Neural cell (in vitro differentiated cells): Measurements from ENCODE around the gene HERC2. TPM values are rescaled to one million over a fixed set of nuclear protein-coding genes. Genes with fewer than 3 reads are reported as not detected.

Source experiments
- H2AFZ ChIP-seq: fragments of 200-600, 300-800 bp; sonication (generic), shearing (Covaris generic); 2 replicates; pipeline ENCODE4 v1.6.0; 2014; ENCODE audit warnings: low read depth, mild to moderate bottlenecking, antibody characterized with exemption, low read length, moderate library complexity
- H3F3A ChIP-seq: fragments of 200-600 bp; shearing (Covaris generic); 2 replicates; pipeline ENCODE4 v1.6.1; 2016; ENCODE audit warnings: mild to moderate bottlenecking, moderate library complexity, mixed read lengths, antibody characterized with exemption, low read length; ENCODE audit not compliant: insufficient read depth, poor library complexity, severe bottlenecking
- H3K27ac ChIP-seq: fragments of 200-600, 300-800 bp; sonication (generic), shearing (Covaris generic); 2 replicates; pipeline ENCODE4 v1.5.1; 2014; ENCODE audit warnings: mild to moderate bottlenecking, low read length, moderate library complexity
- H3K27me3 ChIP-seq: fragments of 300-800, 200-600 bp; sonication (generic), shearing (Covaris generic); 2 replicates; pipeline ENCODE4 v1.6.0; 2014; ENCODE audit warnings: mild to moderate bottlenecking, low read depth, low read length, moderate library complexity; ENCODE audit not compliant: insufficient read depth
- H3K36me3 ChIP-seq: fragments of 300-800, 200-600 bp; sonication (generic), shearing (Covaris generic); 2 replicates; pipeline ENCODE4 v1.5.1; 2014; ENCODE audit warnings: mild to moderate bottlenecking, antibody characterized with exemption, low read length, moderate library complexity; ENCODE audit not compliant: insufficient read depth
- H3K4me2 ChIP-seq: fragments of 300-800, 200-600 bp; sonication (generic), shearing (Covaris generic); 2 replicates; pipeline ENCODE4 v1.6.0; 2014; ENCODE audit warnings: mild to moderate bottlenecking, low read length
- H3K4me3 ChIP-seq: fragments of 300-800, 200-600 bp; sonication (generic), shearing (Covaris generic); 2 replicates; pipeline ENCODE4 v1.5.1; 2014; ENCODE audit warnings: mild to moderate bottlenecking, low read length, moderate library complexity
- H3K79me2 ChIP-seq: fragments of 200-600 bp; shearing (Covaris generic); replicated peaks from 2 replicates; pipeline ENCODE4 v1.6.0; 2014; ENCODE audit warnings: mild to moderate bottlenecking, low read length, moderate library complexity; ENCODE audit not compliant: insufficient read depth
- H3K9ac ChIP-seq: fragments of 300-800, 200-600 bp; sonication (generic), shearing (Covaris generic); 2 replicates; pipeline ENCODE4 v1.6.1; 2016; ENCODE audit warnings: mild to moderate bottlenecking, low read length, mixed read lengths
- H3K9me2 ChIP-seq: fragments of 200-600 bp; shearing (Covaris generic); 2 replicates; pipeline ENCODE4 v1.6.1; 2016; ENCODE audit warnings: mild to moderate bottlenecking, low read length, mixed read lengths; ENCODE audit not compliant: insufficient read depth
- H3K9me3 ChIP-seq: fragments of 200-600, 300-800 bp; sonication (generic), shearing (Covaris generic); 2 replicates; pipeline ENCODE4 v1.6.1; 2016; ENCODE audit warnings: mild to moderate bottlenecking, mixed run types, low read length, moderate library complexity, mixed read lengths
- H4K20me1 ChIP-seq: fragments of 200-600 bp; shearing (Covaris generic); 2 replicates; pipeline ENCODE4 v1.6.1; 2016; ENCODE audit warnings: mild to moderate bottlenecking, mixed run types; ENCODE audit not compliant: insufficient read depth
- CTCF ChIP-seq: fragments of 450-650 bp; IDR thresholded peaks from 2 replicates; pipeline ENCODE4 v1.5.1; 2014; ENCODE audit warnings: antibody characterized with exemption, mild to moderate bottlenecking, moderate library complexity; ENCODE audit not compliant: poor library complexity, severe bottlenecking
- EP300 ChIP-seq: fragments of 450-650 bp; conservative IDR thresholded peaks from 2 replicates; pipeline ENCODE4 v1.6.1; 2014; ENCODE audit warnings: antibody characterized with exemption, mild to moderate bottlenecking, moderate library complexity; ENCODE audit not compliant: poor library complexity, severe bottlenecking
- EZH2 ChIP-seq: fragments of 200-600, 300-800 bp; shearing (Covaris generic), sonication (generic); IDR thresholded peaks from 2 replicates; pipeline ENCODE4 v1.6.1; 2014; ENCODE audit warnings: antibody characterized with exemption, low read length, borderline replicate concordance, mild to moderate bottlenecking; ENCODE audit not compliant: insufficient read depth, poor library complexity, severe bottlenecking
- MXI1 ChIP-seq: fragments of 450-650 bp; conservative IDR thresholded peaks from 2 replicates; pipeline ENCODE4 v1.6.1; 2014; ENCODE audit warnings: antibody characterized with exemption, mild to moderate bottlenecking; ENCODE audit not compliant: poor library complexity, severe bottlenecking
- POLR2AphosphoS5 ChIP-seq: IDR thresholded peaks from 2 replicates; pipeline ENCODE4 v1.6.1; 2012
- RAD21 ChIP-seq: fragments of 450-650 bp; conservative IDR thresholded peaks from 2 replicates; pipeline ENCODE4 v1.6.1; 2014; ENCODE audit warnings: antibody characterized with exemption, mild to moderate bottlenecking, moderate library complexity
- REST ChIP-seq: IDR thresholded peaks from 2 replicates; pipeline ENCODE4 v1.6.1; 2012; ENCODE audit warnings: borderline replicate concordance
- SMC3 ChIP-seq: fragments of 450-650 bp; conservative IDR thresholded peaks from 2 replicates; pipeline ENCODE4 v1.6.1; 2014; ENCODE audit warnings: antibody characterized with exemption, mild to moderate bottlenecking, moderate library complexity; ENCODE audit not compliant: poor library complexity
- TAF1 ChIP-seq: IDR thresholded peaks from 2 replicates; pipeline ENCODE4 v1.6.1; 2012; ENCODE audit warnings: low read depth
- polyA plus RNA-seq: library from polyadenylated mRNA; depleted of rRNA; stranded (reverse); fragments of >200 nt; gene quantifications from 2 replicates; pipeline ENCODE4 v1.2.3, GENCODE V29; 2014

HERC2 gene
- polyA plus RNA-seq, 1 donor from 2014 or later = 47.3 TPM

GRCh38 chr15:28191832-28192231 lies 130.1 kb downstream of the HERC2 start:
- Histone ChIP-seq H3K27ac (no peak overlapping the region), H3K4me2 (no peak overlapping the region)

GRCh38 chr15:28190391-28191174 lies 131.4 kb downstream of the HERC2 start:
- Histone ChIP-seq H3K4me2 (no peak overlapping the region), H4K20me1 (no peaks in the 10 kb centered on the region), H3K79me2 (no peaks in the 10 kb centered on the region), H3F3A (no peaks in the 10 kb centered on the region), H3K9ac (no peak overlapping the region), H2AFZ (no peak overlapping the region), H3K27me3 (no peaks in the 10 kb centered on the region), H3K4me3 (no peak overlapping the region), H3K36me3 (peaks cover 19% of the 10 kb centered on the region), H3K9me2 (no peaks in the 10 kb centered on the region), H3K9me3 (no peaks in the 10 kb centered on the region), H3K27ac (no peak overlapping the region)
- TF ChIP-seq MXI1 (no peak), POLR2AphosphoS5 (no peak), REST (no peak), TAF1 (no peak), EZH2 (no peak), EP300 (no peak)

More at GRCh38 chr15:28191832-28192231, 130.1 kb downstream of the HERC2 start:
- H4K20me1 ChIP-seq = no peaks in the 10 kb centered on the region
- H3K79me2 ChIP-seq = no peaks in the 10 kb centered on the region
- no peaks in the 10 kb centered on the region for H3K9me2 ChIP-seq
- H3K4me3 ChIP-seq = no peak overlapping the region
- TF ChIP-seq POLR2AphosphoS5 (no peak), SMC3 (no peak), CTCF (no peak), MXI1 (no peak), RAD21 (no peak), TAF1 (no peak), REST (no peak), EZH2 (no peak), EP300 (no peak)
- no peaks in the 10 kb centered on the region for H3F3A ChIP-seq
- no peak overlapping the region for H3K9ac ChIP-seq
- H3K36me3 ChIP-seq = peaks cover 19% of the 10 kb centered on the region
- no peaks in the 10 kb centered on the region for H3K27me3 ChIP-seq
- H3K9me3 ChIP-seq = no peaks in the 10 kb centered on the region
- no peak overlapping the region for H2AFZ ChIP-seq
